Keratinocyte (primary cell): ENCODE results near the gene PRSS23.
A peak's percentile ranks its signal among the peaks of the same experiment; 100 is the strongest.

Source experiments
- CTCF ChIP-seq, 3 experiments: IDR thresholded peaks in 1 of 3; conservative IDR thresholded peaks in 1 of 3; optimal IDR thresholded peaks in 1 of 3; 2 replicates in 2 of 3; 3 replicates in 1 of 3; pipeline versions ENCODE3 to v1.5.1; 2011; ENCODE audit warnings: low read length in 3 of 3, mild to moderate bottlenecking in 3 of 3, moderate library complexity in 2 of 3, control low read depth in 1 of 3, inconsistent platforms in 1 of 3; ENCODE audit not compliant: insufficient read depth in 2 of 3; ENCODE audit errors: extremely low read depth in 1 of 3
- EZH2 ChIP-seq: IDR thresholded peaks from one replicate; pipeline ENCODE4 v1.6.1; 2012; ENCODE audit warnings: inconsistent platforms, mild to moderate bottlenecking, low read length, moderate library complexity

GRCh38 chr11:86818462-86819192, 18.3 kb downstream of the PRSS23 start:
- TF ChIP-seq CTCF (optimal IDR thresholded peaks at IDR 0.05 in 1 of 3, IDR thresholded peaks at IDR 0.05 in 1 of 3, conservative IDR thresholded peaks at IDR 0.05 in 1 of 3; ENCODE audit: extremely low read depth in 1 of 3, insufficient read depth in 2 of 3, low read length in 3 of 3), result peak; percentile 36 to 63 (median 42)
- TF ChIP-seq EZH2, result no peak
